ENCODE data around the gene SLIT1. TPM values are rescaled to one million over a fixed set of nuclear protein-coding genes. Genes with fewer than 3 reads are reported as not detected.

Gene SLIT1
- 0.03 to 0.17 TPM (median 0.09 TPM) in 4 of 5 replicates, not detected in the other for total RNA-seq (2022; extraction: Qiagen RNA extraction; ENCODE audit: low read depth)

DNA sequence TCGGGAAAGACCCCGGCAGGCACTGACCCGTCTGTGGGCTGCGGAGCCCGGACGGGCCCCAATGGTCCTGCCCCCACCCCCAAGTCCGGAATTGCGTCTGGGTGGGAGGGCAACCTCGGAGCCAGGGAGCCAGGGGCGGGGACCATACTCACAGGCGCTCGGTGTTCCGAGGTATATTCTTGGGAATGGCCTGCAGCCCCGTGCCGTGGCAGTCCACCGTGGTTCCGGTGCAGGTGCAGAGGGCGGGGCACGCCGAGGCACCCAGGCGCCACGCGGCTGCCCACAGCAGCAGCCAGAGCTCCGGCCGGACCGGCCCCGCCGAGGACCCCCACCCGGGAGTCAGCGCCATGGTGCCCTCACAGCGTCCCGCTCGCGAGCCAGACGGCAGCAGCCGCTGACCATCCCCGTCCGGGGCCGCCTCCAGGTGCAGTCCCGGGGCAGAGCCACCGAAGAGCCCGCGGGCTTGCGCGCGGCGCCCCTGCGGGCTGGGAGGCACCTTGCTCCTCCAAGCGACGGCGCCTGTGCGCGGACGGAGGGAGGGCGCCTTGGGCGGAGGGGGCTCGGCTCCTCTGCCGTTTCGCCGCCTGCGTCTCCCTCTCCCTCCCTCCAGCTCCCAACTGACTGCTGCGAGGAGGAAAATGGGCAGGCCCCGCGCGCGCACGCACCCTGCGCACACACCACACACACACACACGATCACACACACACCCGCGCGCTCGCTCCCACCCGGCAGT is at the start of gene SLIT1:
TSS of gene SLIT1 (minus strand) at position 634 of the 733 bp plus-strand sequence. CDS start at position 349, 285 bp downstream.

Other genes starting within 250 kb of the SLIT1 start
- gene ARHGAP19, start 106.7 kb upstream of the SLIT1 start, total RNA-seq (2022; extraction: Qiagen RNA extraction; ENCODE audit: low read depth) = 4.8 to 5.7 TPM (median 5.2 TPM) in 5 replicates
- 0.97 to 2.0 TPM (median 1.7 TPM) in 5 replicates for gene FRAT1, start 133.3 kb upstream of the SLIT1 start, total RNA-seq (2022; extraction: Qiagen RNA extraction; ENCODE audit: low read depth)
- 5.1 to 7.9 TPM (median 7.6 TPM) in 5 replicates for gene FRAT2, start 148.8 kb upstream of the SLIT1 start, total RNA-seq (2022; extraction: Qiagen RNA extraction; ENCODE audit: low read depth)
- gene RRP12, start 215.4 kb upstream of the SLIT1 start, total RNA-seq (2022; extraction: Qiagen RNA extraction; ENCODE audit: low read depth) = 48.0 to 66.6 TPM (median 55.2 TPM) in 5 replicates
- 576 to 654 TPM (median 631 TPM) in 5 replicates for gene PGAM1, start 240.2 kb upstream of the SLIT1 start, total RNA-seq (2022; extraction: Qiagen RNA extraction; ENCODE audit: low read depth)

Data from A549 treated with GW870086 at 1 μM for 4 hours (cell line).